ENCODE measurements around the gene PKIG. TPM values are rescaled to one million over a fixed set of nuclear protein-coding genes. Genes with fewer than 3 reads are reported as not detected.

The PKIG gene
- total and polyA plus RNA-seq, 10 of the 15 experiments (the other 5 are each of a cell fraction or from before 2014, with no cell fraction given): 5.7 to 82.3 (median 39.7) TPM

- Histone ChIP-seq H3K9ac (ENCODE audit: control insufficient read depth, insufficient read depth, low read length) (no peak overlapping the region), H3K36me3 (ENCODE audit: control insufficient read depth in 2 of 2, insufficient read depth in 2 of 2, low read length in 1 of 2) (peaks cover 0 to 4% of the 10 kb centered on the region in 2 experiments; a peak in 2 of 4 replicates), H3K9me3 (replicated peaks; ENCODE audit: control insufficient read depth, insufficient read depth, low read length) (no peaks in the 10 kb centered on the region), H3K4me1 (ENCODE audit: control insufficient read depth, insufficient read depth, low read length) (peaks cover 44% of the 10 kb centered on the region), H3K4me2 (ENCODE audit: control insufficient read depth, insufficient read depth) (no peak overlapping the region), H3K27ac (ENCODE audit: control insufficient read depth, insufficient read depth) (no peak overlapping the region), H4K20me1 (ENCODE audit: control insufficient read depth, insufficient read depth) (no peaks in the 10 kb centered on the region), H3K27me3 (replicated peaks in 1 of 2; ENCODE audit: control insufficient read depth in 2 of 2, insufficient read depth in 2 of 2, low read length in 1 of 2) (no peaks in the 10 kb centered on the region), H3K4me3 (no peak overlapping the region), H2AFZ (ENCODE audit: control insufficient read depth, low read depth, low read length) (no peak overlapping the region), H3K79me2 (ENCODE audit: control insufficient read depth, insufficient read depth, low read length) (no peaks in the 10 kb centered on the region)
- no TSS peak for BruUV-seq (replicated peaks)
- intact Hi-C loops (cut with micrococcal nuclease; ENCODE audit: unreplicated experiment): loop anchor here (5.0 kb wide), 2 partner anchors 57 to 112 kb away; partner anchors contain the start of gene TTPAL
- ChIA-PET RAD21 (ENCODE audit: unreplicated experiment) (interaction anchor here (0.6 to 5.4 kb wide), 7 partner anchors 9 to 61 kb away, joined by 3 to 61 read pairs (median 8); no protein-coding TSS in a partner anchor), SMC1A (ENCODE audit: uncharacterized antibody, unreplicated experiment) (interaction anchor here (0.6 to 7.8 kb wide), 5 partner anchors 12 to 68 kb away, joined by 5 to 144 read pairs (median 15); partner anchors contain the start of gene SERINC3), CTCF (interaction anchor here (0.6 to 5.3 kb wide), 5 partner anchors 7 to 278 kb away, joined by 3 to 67 read pairs (median 5); partner anchors contain the start of genes FITM2 and TTPAL), POLR2A (interaction anchor here (5.9 kb wide), 1 partner anchor 9 kb away, joined by 46 read pairs; no protein-coding TSS in a partner anchor)
- DNase-seq (ENCODE audit: low read depth, low spot score): no peak
- in situ Hi-C loops (cut with MboI): no loop called here
- no peak for ATAC-seq
- TF ChIP-seq HSF1 (IDR thresholded peaks at IDR 0.05; ENCODE audit: low read depth, low read length) (no peak), IKZF1 (conservative IDR thresholded peaks at IDR 0.05) (no peak), ZNF207 (IDR thresholded peaks at IDR 0.05; ENCODE audit: borderline replicate concordance) (no peak), RCOR1 (conservative IDR thresholded peaks at IDR 0.05; ENCODE audit: low read depth, low read length) (no peak), ZBTB40 (IDR thresholded peaks at IDR 0.05; ENCODE audit: borderline replicate concordance) (no peak), MXI1 (IDR thresholded peaks at IDR 0.05; ENCODE audit: low read depth, low read length) (no peak)
- FAIRE-seq: no peak
- WGBS (ENCODE audit: insufficient coverage, insufficient replicate concordance, low lambda C conversion rate, missing lambda C conversion rate): 82% methylated on average over 4 of the region's 4 CpGs
These were observed 7.2 kb downstream of the PKIG start for GRCh38 chr20:44589537-44589936.
